ENCODE results near the gene GPR84.

DNA sequence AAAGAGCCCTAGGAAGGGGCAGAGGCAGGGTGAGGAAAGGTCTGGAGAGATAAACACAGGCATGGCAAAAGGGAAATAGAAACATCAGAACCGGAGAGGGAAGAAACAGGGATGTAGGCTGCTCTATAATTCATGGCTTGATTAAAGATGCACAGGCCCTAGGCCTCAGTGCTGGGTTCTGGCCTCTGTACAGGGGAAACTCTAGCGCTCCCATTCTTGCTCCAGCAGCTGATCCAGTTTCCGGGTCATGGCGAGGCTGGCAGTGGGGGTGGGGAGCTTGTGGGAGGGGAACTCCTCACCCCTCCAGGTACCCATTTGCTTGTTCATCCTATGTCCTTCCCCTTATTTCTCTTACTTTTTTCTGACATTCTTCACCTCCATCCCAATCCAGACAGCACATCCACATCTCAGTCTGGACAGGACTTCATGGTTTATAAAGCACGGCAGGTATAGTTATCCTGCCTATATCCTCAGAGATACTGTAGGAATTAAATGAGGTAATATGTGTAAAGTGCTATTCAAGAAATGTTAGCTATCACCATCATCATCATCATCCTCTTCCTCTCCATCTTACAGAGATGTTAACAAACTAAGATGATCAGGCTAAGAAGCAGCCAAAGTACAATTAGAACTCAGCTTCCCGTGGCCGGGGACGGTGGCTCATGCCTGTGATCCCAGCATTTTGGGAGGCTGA is 8.0 kb upstream of the GPR84 start:
- TF ChIP-seq POLR2A (IDR thresholded peaks at IDR 0.05) = no peak
- TF ChIP-seq, protein P1, sequence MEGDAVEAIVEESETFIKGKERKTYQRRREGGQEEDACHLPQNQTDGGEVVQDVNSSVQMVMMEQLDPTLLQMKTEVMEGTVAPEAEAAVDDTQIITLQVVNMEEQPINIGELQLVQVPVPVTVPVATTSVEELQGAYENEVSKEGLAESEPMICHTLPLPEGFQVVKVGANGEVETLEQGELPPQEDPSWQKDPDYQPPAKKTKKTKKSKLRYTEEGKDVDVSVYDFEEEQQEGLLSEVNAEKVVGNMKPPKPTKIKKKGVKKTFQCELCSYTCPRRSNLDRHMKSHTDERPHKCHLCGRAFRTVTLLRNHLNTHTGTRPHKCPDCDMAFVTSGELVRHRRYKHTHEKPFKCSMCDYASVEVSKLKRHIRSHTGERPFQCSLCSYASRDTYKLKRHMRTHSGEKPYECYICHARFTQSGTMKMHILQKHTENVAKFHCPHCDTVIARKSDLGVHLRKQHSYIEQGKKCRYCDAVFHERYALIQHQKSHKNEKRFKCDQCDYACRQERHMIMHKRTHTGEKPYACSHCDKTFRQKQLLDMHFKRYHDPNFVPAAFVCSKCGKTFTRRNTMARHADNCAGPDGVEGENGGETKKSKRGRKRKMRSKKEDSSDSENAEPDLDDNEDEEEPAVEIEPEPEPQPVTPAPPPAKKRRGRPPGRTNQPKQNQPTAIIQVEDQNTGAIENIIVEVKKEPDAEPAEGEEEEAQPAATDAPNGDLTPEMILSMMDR (IDR thresholded peaks at IDR 0.05) = no peak
- TF ChIP-seq POLR2AphosphoS5 (IDR thresholded peaks at IDR 0.05; ENCODE audit: insufficient read depth in 1 of 2, low read depth in 1 of 2) = no peak

All from vagina (tissue), 2 donors.